ENCODE measurements around the gene NCAM1.

The NCAM1 gene

GRCh38 chr11:113174882-113175281 is 213.7 kb downstream of the NCAM1 start:
- no peak for DNase-seq

DNA sequence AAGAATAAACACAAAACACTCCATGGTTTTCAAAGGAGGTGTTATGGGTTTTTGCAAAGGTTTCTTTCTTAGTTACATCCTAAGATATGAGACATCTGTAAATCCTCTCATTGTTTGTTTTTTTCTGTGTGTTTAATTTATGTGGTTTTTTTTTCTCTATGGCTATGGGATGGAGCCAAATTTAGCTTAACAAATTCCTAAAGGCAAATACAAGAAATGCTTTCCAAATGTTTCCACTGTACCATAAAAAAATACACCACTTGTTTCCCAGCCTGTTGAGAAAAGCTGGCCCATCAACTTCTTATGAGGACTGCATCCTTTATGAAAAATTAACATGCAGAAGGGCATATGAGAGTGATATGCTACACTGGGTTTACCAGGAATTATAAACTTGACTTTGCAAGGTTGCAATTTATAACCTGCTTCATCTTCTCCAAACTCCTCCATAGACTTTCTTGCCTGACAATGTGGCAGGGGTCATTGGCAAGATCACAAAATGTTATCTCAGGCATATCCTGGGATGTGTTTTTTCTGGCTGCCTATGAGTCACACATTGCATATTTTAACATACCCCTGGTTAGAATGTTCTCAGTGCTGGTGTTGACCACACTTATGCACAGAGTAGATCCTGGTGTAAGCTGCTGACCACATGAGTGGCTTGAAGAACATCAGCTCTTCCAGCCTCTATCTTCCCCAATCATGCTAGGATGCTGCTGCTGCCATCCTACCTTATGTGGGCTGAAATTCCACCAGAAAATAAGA is 215.6 kb downstream of the NCAM1 start:
- no peak for DNase-seq

DNA sequence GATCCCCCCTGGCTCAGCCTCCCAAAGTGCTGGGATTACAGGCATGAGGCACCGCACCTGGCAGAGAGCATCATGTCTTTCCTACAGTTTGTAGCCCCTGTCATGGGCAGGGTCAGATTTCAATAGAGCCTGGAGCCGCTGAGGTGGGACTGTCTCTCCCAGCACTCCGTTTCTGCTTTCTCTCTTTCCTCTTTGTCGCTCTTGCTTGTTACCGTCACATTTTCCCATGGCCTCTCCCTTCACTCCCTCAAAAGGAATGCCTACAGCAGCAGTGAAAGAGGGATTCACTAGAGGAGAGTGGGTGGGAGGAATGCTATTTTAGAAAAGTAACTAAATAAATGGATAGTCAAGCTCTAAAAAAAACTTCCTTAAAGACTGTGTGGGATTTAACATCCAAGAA is 216.5 kb downstream of the NCAM1 start:
- no peak for DNase-seq

DNA sequence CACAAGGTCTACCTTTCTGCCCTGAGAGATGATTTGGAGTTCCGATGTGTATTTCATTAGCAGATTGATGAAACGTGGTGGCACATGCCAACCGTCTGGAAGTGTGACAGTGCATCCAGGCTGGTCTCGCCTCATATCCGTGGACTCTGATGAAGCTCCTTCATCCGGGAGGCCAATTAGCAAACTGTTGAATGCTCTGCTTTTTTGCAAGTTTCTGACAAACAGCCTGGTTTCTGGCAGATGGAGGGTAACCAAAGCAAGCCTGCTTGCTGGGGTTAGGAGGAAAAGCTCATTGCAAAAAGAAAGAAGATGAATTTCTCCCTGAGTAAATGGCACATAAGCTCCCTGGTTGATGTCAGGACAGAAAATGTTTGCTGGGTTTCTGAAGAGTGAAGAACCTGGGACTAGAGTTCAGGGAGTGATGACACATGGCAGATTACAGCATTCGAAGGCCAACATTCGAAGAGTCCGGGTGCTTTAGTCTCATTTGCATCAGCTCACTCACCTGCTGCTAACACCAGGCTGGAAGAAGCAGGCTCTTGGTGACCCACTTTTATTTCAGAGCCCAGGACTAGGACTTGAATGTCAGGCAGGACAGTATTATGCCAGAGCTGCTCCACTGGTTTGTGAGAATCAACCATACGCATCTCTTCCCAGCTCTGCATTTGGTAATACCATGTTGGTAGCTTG is 217.3 kb downstream of the NCAM1 start:
- DNase-seq, result no peak

DNA sequence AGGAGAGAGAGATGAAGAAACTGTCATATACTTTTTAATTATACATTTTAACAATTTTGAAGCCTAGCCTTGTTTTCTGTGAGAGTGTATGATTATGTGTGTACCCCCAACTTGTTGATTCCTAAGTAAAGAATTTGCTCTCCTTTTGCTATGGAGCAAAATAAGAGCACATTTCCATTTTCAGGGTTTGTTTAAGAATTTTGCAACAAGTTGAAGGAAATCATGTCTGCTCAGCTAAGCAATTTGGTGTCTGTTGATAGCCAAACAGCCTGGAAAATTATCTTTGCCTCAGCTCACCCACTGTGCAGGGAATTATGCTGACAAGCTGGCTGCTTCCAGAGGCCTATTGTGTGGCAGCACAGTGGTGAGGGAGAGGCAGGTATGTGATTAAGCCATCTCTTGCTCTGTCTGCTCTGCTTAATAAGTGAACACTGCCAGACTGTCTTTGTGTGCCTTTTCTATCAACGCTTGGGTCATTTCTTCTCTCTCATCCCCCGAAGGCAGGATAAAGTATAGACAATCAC is 218.0 kb downstream of the NCAM1 start:
- no peak for DNase-seq

- no peak for DNase-seq
These were observed 219.9 kb downstream of the NCAM1 start for GRCh38 chr11:113181094-113181493.

DNA sequence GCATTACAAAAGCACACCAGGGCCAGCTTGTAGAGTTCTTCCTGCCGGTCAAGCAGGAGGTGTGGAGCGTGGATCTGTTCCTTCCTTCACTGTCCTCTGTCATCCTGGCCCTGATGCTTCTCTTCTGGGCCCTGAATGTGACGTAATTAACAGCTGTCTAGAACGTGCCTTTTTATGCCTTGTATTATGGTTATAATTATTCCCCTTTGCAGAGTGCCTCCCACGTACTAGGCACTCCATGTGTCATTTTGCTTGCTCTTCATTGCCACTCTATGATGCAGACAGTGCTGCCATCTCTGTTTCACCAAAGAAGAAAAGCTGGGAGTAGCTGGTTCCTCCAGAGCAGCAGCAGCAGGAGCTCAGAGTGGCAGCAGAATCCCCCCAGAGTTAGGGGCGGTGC is 221.1 kb downstream of the NCAM1 start:
- no peak for DNase-seq

DNA sequence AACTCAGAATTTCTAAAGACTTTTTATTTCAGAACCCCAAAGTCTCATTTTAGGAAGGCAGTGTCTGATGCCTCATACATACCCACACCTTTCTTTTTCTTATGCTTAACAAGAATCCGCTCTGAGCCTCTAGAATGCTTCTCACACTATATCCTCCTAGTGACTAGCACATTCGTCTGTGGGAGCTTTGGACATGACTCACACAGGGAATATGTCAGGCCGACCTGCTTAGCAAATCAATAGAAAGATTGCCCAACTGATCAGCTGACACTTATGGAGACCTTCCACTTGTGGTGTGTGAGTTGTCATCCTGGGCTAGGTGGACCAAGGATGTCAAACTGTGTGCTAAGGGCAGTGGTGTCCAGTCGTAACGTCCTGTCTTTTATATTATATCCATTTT is 223.3 kb downstream of the NCAM1 start:
- DNase-seq, result no peak

- DNase-seq, result no peak
These were observed 227.2 kb downstream of the NCAM1 start for GRCh38 chr11:113188371-113188834.

DNA sequence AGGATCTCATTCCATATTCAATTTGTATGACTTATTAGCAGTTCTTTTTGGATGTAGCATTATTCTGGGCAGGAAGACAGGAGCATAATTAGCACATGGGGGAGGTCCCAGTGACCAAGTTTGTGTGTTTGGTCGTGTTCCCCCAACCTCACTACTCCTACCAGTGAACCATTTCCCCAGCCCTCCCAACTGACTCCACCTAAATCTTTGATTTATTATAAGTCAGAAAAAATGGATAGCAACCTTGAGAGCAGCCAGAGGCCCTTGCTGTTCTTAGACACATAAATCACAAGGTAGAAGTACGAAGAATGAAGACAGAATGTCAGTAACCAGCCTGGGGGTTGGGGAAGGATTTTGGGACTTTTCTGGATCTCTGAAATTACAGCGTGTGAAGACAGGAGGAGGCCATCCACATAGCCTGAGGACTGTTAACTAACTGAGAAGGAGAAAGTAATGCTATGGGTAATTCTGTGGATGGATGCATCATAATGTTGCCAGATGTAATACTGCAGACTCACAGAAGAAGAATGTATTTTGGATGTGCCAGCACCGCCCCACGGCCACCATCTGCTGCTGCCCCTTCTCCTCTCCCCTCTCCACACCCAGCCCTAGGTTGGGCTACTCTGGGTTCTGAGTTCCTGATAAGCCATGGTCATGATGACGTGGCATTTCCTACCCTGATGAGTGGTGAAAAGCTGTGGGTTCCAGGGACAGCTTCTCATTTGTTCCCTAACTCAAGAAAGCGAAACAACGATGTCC is 228.9 kb downstream of the NCAM1 start:
- no peak for DNase-seq

DNA sequence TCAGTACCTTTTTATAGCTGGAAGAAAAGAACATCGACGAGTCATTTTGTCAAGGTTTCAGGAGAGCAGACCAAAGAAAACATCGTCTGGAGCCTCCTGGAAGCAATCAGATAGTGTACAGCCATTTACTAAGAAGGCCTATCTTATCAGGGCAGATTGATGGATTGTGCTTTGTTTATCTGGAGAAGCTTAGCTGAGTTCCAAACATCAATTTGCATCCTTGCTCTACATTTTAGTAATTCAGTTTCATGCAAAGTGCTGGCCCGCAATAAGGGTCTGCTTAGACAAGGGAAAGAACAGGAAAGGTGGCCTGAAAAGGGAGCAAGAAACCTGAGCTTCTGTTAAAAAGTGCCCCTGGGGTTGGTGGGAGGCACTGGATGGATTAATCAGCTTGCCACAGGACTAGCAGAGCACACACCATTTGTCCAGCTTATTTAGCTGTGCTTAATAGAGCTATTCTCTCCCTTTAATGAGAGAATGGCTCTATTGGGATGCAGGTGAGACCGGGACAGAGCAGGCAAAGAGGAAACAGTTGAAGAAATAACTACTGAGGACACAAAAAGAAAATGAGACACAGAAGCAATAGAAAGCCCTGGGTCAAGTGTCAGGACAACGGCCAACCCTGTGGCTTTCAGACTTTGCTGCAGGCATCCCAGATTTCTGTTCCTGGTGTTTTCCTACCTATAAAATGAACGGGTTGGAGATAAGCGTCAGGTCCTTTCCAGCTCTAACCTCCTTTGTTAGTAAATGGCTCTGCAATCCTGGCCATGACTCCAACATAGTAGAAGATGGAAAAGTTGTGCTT is 231.1 kb downstream of the NCAM1 start:
- DNase-seq, result no peak

DNA sequence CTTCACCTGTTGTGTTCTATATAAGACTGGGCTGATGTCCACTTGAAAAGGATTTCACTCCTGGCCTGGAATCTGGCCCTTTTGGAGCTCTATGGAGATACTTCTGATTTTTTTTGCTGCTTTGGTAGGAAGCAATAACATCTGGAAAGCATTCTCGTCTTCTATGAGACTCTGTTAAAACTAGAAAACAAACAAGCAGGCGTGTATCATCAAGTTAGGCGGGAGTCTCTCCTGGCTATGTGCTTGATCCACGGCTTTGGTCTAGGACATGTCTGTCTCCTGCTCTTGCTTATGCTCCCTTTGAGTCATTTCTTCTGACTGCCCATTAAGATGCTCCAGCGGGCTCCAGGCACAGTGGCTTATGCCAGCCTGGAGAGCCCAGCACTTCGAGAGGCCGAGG is 231.8 kb downstream of the NCAM1 start:
- no peak for DNase-seq

DNA sequence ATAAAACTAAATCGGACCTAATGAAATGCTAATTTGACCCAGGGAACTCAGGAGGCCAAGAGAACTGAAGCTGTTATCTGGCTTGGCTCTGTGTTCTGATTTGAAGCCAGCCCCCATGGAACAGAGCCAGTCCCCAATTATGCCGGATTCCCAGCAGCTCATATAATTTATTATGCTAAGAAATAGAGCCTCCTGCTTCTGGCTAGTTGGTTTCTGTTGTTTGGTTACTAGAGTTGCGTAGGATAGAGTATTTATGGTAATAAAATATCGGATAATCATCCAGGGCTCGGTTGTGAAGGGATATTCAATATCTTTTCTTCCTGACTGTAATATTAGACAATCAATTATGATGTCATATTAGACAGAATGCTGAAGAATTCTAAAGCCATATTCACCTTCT is 232.7 kb downstream of the NCAM1 start:
- DNase-seq, result no peak

GRCh38 chr11:113195728-113196127 is 234.5 kb downstream of the NCAM1 start:
- DNase-seq, result no peak

- no peak for DNase-seq
These were observed 236.2 kb downstream of the NCAM1 start for GRCh38 chr11:113197446-113197845.

- no peak for DNase-seq
These were observed 237.9 kb downstream of the NCAM1 start for GRCh38 chr11:113198972-113199661.

GRCh38 chr11:113199866-113200265 is 238.6 kb downstream of the NCAM1 start:
- DNase-seq, result no peak

- DNase-seq, result no peak
These were observed 240.0 kb downstream of the NCAM1 start for GRCh38 chr11:113201054-113201818.

GRCh38 chr11:113202431-113202830 is 241.2 kb downstream of the NCAM1 start:
- no peak for DNase-seq

GRCh38 chr11:113203141-113203753 is 242.0 kb downstream of the NCAM1 start:
- no peak for DNase-seq

DNA sequence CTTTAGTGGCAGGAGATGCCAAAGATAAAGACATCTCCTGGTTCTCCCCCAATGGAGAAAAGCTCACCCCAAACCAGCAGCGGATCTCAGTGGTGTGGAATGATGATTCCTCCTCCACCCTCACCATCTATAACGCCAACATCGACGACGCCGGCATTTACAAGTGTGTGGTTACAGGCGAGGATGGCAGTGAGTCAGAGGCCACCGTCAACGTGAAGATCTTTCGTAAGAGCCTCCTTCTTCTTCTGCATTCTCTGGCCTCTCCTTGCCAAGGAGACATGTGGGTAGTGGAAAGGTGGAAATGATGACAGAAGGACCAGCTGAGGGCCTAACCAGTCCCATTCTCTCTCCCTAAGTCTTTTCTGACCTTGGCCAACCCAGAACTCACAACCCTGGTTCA is 243.1 kb downstream of the NCAM1 start:
- no peak for DNase-seq

All from 8988T (cell line).